ENCODE data around the gene ZDHHC11.
"Not testable (repeated sequence)": the region's sequence is repeated elsewhere in the genome, so short reads cannot be mapped to it uniquely, and the experiment has no call there.

The ZDHHC11 gene

DNA sequence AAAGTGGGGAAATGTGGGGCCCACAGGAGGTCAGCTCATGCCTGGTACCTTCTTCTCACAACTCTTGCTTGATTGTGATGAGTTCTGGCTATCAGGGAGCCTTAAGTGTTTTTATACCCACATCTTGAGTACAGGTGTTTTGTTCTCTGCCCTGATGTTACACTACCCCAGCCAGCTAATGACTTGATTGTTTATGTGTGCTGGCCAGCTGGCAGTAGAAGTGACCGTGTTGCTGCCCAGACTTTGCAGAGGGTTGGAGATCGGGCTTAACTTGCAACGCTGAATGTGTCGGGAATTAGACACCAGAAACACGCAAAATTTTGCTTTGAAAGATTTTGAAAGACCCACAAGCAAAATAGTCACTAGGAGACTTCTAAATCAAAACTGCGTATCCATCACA is 49.3 kb downstream of the ZDHHC11 start:
- no peak for DNase-seq (ENCODE audit: low spot score)

DNA sequence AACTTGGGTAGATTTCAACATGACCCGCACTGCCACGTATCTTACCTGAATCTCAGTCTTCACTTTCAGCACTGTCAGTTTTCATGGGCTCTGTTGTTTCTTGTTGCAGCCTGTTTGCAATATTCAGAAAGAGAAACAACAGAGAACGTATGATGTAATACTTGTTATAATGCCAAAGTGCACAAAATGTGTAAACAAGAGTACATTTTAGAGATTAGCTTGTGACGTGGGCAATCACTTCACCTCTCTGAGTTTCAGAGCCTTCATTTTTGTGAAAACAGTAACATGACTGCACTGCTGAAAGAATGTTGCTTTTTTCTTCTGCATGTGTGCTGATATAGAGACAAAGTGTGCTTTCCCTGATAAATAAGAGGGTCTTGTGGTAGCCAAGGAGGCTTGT is 49.7 kb downstream of the ZDHHC11 start:
- not testable (repeated sequence) for DNase-seq (ENCODE audit: low spot score)

DNA sequence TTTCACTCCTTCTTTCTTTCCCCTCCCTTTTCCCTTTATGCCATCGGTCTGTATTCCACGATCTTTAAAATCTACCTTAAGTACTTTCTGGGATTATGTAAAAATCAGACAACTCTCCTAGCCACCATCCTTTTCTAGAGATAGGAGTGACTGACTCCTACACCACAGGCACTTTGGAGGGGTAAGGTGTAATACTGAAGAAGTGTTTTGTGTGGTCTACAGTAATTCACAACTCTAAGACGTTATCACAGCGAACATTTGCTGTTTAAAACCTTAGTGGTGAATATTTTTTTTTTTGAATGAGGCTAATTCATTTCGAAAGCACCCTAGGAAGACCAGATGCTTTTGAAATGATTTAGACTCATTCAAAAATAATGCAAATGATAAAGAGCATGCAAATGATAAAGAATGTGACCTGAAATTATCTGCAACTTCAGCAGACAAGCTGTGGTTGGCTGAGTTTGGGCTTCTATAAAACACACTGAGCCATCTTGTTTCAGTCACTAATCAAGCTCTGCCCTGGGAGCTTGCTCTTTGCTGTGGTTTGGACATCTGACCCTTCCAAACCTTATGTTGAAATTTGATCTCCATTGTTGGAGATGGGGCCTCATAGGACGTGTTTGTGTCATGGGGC is 52.2 kb downstream of the ZDHHC11 start:
- not testable (repeated sequence) for DNase-seq (ENCODE audit: low spot score)

GRCh38 chr5:797986-798385 is 52.8 kb downstream of the ZDHHC11 start:
- not testable (repeated sequence) for DNase-seq (ENCODE audit: low spot score)

- not testable (repeated sequence) for DNase-seq (ENCODE audit: low spot score)
These were observed 54.9 kb downstream of the ZDHHC11 start for GRCh38 chr5:795873-796272.

- not testable (repeated sequence) for DNase-seq (ENCODE audit: low spot score)
These were observed 55.8 kb downstream of the ZDHHC11 start for GRCh38 chr5:794948-795347.

GRCh38 chr5:788703-789102 is 62.1 kb downstream of the ZDHHC11 start:
- DNase-seq (ENCODE audit: low spot score) = not testable (repeated sequence)

- DNase-seq (ENCODE audit: low spot score) = not testable (repeated sequence)
These were observed 62.9 kb downstream of the ZDHHC11 start for GRCh38 chr5:787857-788233.

GRCh38 chr5:787224-787856 is 63.4 kb downstream of the ZDHHC11 start:
- not testable (repeated sequence) for DNase-seq (ENCODE audit: low spot score)

GRCh38 chr5:785181-785705 is 65.5 kb downstream of the ZDHHC11 start:
- not testable (repeated sequence) for DNase-seq (ENCODE audit: low spot score)

DNA sequence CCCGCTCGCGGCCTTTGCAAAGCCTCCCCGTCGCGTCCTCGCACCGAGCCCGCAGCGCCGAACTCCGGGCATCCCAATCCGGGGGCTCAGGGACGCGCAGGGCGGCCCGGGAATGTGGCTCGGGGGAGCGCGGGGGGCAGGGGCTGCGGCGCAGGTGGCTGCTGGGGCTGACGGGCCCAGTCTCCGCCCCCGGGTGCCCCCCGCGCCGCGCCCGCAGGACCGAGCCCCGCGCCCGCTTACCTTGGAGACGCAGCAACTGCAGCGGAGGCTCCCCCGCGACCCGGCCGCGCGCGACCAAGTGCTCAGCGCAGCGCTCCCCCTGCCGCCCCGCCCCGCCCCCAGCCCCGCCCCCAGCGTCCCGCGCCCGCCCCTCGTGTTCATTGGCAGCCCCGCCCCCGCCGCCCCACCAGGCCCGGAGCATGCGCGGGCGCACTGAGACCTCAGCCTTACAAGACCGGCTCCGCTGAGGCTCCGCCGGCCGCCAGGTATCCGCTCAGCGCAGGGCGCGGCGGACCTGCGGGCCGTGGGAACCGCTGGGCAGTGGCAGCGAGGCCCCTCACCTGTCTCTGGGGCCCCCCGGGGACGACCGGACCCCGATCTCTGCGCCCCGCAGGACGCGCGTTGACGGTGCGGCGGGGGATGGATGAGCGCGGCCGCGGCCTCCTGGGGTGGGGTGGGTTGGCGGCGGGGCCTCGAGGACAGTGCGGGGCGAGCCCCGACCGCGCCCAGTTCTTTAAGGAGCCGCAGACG is 66.2 kb downstream of the ZDHHC11 start, which contains the start of gene ZDHHC11B:
Gene ZDHHC11B (minus strand): TSS at position 302 of the 750 bp plus-strand sequence. CDS start 17,810 bp downstream, outside the sequence.
- DNase-seq (ENCODE audit: low spot score) = peak; percentile 87

GRCh38 chr5:783881-784427 is 66.8 kb downstream of the ZDHHC11 start:
- not testable (repeated sequence) for DNase-seq (ENCODE audit: low spot score)

- DNase-seq (ENCODE audit: low spot score) = not testable (repeated sequence)
These were observed 67.6 kb downstream of the ZDHHC11 start for GRCh38 chr5:783049-783802.

- not testable (repeated sequence) for DNase-seq (ENCODE audit: low spot score)
These were observed 68.4 kb downstream of the ZDHHC11 start for GRCh38 chr5:782356-782755.

DNA sequence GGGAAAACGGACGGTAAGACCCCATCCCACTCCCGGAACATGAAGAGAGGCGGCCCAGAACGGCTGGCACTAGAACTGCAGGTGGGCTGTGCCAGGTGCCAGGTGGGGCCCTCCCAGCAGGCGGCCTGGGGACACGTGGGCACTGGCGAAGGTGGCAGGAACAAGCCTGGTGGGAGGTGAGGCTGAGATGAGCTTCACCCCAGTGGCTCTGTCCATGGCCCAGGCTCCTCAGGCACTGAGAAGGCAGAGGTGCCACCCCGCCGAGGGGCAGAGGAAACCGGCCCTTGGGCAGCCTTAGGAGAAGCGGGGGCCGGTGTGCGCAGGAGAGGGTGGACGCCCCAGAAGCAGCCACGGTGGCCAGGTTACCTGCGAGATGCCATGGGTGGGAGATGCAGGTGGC is 70.2 kb downstream of the ZDHHC11 start:
- not testable (repeated sequence) for DNase-seq (ENCODE audit: low spot score)

- DNase-seq (ENCODE audit: low spot score) = not testable (repeated sequence)
These were observed 71.8 kb downstream of the ZDHHC11 start for GRCh38 chr5:778967-779366.

GRCh38 chr5:778421-778820 is 72.4 kb downstream of the ZDHHC11 start:
- DNase-seq (ENCODE audit: low spot score) = not testable (repeated sequence)

DNA sequence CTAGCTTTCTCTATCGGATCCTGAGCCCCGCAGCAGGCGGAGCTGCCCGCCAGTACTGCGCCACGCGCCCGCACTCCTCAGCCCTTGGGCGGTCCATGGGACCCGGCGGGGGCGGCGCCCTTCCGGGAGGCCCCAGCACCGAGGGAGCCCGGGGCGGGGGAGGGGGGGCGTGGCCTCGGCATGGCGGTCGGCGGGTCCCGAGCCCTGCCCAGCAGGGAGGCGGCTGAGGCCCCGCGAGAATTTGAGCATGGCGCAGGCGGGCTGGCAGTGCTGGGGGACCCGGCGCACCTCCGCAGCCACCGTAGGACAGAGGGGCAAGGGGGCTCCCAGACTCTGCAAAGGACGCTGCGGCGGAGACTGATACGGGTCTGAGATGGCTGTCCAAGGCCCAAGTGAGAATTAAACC is 73.0 kb downstream of the ZDHHC11 start:
- DNase-seq (ENCODE audit: low spot score) = no peak

DNA sequence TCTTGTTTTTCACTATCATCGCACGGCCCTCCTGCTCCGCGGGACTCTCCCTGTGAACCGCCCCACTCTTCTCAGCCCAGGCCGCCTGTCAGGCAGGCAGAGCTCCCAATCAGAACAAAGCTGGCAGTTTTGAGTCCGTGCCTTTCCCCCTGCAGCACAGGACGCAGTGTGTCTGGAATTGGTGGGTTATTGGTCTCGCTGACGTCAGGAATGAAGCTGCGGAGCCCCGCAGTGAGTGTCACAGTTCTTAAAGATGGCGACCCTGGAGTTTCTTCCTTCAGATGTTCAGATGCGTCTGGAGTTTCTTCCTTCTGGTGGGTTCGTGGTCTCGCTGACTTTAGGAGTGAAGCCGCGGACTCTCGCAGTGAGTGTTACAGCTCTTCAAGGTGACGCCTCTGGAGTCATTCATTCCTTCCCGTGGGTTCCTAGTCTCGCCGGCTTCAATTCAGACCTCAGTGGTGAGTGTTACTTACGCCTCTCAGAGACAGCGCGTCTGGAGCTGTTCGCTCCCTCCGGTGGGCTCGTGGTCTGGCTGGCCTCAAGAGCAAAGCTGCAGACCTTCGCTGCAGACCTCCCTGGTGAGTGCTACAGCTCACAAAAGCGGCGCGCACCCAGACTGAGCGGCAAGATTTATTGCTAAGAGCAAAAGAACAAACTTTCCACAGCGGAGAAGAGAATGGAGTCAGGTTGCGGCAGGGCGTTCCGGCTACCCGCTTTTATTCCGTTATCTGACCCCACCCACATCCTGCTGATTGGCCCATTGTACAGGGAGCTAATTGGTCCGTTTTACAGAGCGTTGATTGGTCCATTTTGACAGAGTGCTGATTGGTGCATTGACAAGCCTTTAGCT is 73.7 kb downstream of the ZDHHC11 start:
- no peak for DNase-seq (ENCODE audit: low spot score)
